WTC11 (cell line): Measurements from ENCODE around the gene SIKE1. TPM values are rescaled to one million over a fixed set of nuclear protein-coding genes. Genes with fewer than 3 reads are reported as not detected.

ENCODE experiments used
- ATAC-seq: fragments of 200-7000 bp; cut with Tn5 transposase; 2 replicates; pipeline ENCODE4 v1.10.0; 2021; ENCODE audit warnings: mild to moderate bottlenecking, moderate library complexity
- CTCF ChIA-PET: fragments of 300-600 bp; sonication (Branson Sonifier 250); formaldehyde crosslinking; loops from one replicate; lab custom pipeline; 2021; ENCODE audit warnings: antibody characterized with exemption; lab: Charles Lee
- POLR2A ChIA-PET: fragments of 350-600 bp; sonication (Branson Sonifier 250); formaldehyde crosslinking; loops from one replicate; lab custom pipeline; 2021; ENCODE audit warnings: antibody characterized with exemption; lab: Charles Lee
- DNase-seq: peaks from one replicate; pipeline ENCODE4 v3.0.0; 2021; ENCODE audit warnings: low spot score
- H3K27ac Mint-ChIP-seq: 2 replicates; pipeline ENCODE4 v1.8.0; 2021; ENCODE audit warnings: mixed read lengths
- H3K27me3 Mint-ChIP-seq: 2 replicates; pipeline ENCODE4 v1.8.0; 2021; ENCODE audit warnings: low read depth, mild to moderate bottlenecking, moderate library complexity, mixed read lengths
- H3K36me3 Mint-ChIP-seq: 2 replicates; pipeline ENCODE4 v1.8.0; 2021; ENCODE audit warnings: mixed read lengths
- H3K4me1 Mint-ChIP-seq: 2 replicates; pipeline ENCODE4 v1.8.0; 2022; ENCODE audit warnings: mixed read lengths
- H3K4me3 Mint-ChIP-seq: 2 replicates; pipeline ENCODE4 v1.8.0; 2021; ENCODE audit warnings: mild to moderate bottlenecking, moderate library complexity, mixed read lengths
- H3K9me3 Mint-ChIP-seq: 2 replicates; pipeline ENCODE4 v1.8.0; 2021; ENCODE audit warnings: mixed read lengths
- ATF6 ChIP-seq: sonication (generic); formaldehyde crosslinking; IDR thresholded peaks from 2 replicates; pipeline ENCODE4 v1.8.1; 2023; ENCODE audit warnings: mild to moderate bottlenecking, missing genetic modification reagents
- CREB1 ChIP-seq: sonication (generic); formaldehyde crosslinking; IDR thresholded peaks from 2 replicates; pipeline ENCODE4 v1.8.0; 2023; ENCODE audit warnings: mild to moderate bottlenecking, missing genetic modification reagents
- E2F5 ChIP-seq: sonication (generic); formaldehyde crosslinking; IDR thresholded peaks from 2 replicates; pipeline ENCODE4 v1.8.1; 2022; ENCODE audit warnings: mild to moderate bottlenecking, moderate library complexity, missing genetic modification reagents
- ESRRA ChIP-seq: sonication (generic); formaldehyde crosslinking; IDR thresholded peaks from 2 replicates; pipeline ENCODE4 v1.8.1; 2022; ENCODE audit warnings: mild to moderate bottlenecking, missing genetic modification reagents, borderline replicate concordance
- ETV6 ChIP-seq: sonication (generic); formaldehyde crosslinking; IDR thresholded peaks from 2 replicates; pipeline ENCODE4 v1.8.1; 2022; ENCODE audit warnings: mild to moderate bottlenecking, missing genetic modification reagents
- FOXJ3 ChIP-seq: sonication (generic); formaldehyde crosslinking; IDR thresholded peaks from 2 replicates; pipeline ENCODE4 v1.9.0; 2021; ENCODE audit warnings: missing genetic modification reagents, mild to moderate bottlenecking, borderline replicate concordance
- GABPB1 ChIP-seq: sonication (generic); formaldehyde crosslinking; IDR thresholded peaks from 2 replicates; pipeline ENCODE4 v1.8.1; 2023; ENCODE audit warnings: mild to moderate bottlenecking, missing genetic modification reagents
- HMGXB4 ChIP-seq: sonication (generic); formaldehyde crosslinking; IDR thresholded peaks from 2 replicates; pipeline ENCODE4 v1.8.1; 2023; ENCODE audit warnings: mild to moderate bottlenecking, moderate library complexity, missing genetic modification reagents
- IRF2 ChIP-seq: sonication (generic); formaldehyde crosslinking; IDR thresholded peaks from 2 replicates; pipeline ENCODE4 v1.8.0; 2022; ENCODE audit warnings: low read depth, missing genetic modification reagents, borderline replicate concordance
- JAZF1 ChIP-seq: fragments of 250-450 bp; sonication (Bioruptor Pico); IDR thresholded peaks from 2 replicates; pipeline ENCODE4 v1.9.0; 2021; ENCODE audit warnings: moderate library complexity, mild to moderate bottlenecking, inconsistent platforms
- KAT7 ChIP-seq: sonication (generic); formaldehyde crosslinking; IDR thresholded peaks from 2 replicates; pipeline ENCODE4 v1.8.1; 2023; ENCODE audit warnings: missing genetic modification reagents, mild to moderate bottlenecking, borderline replicate concordance
- MLX ChIP-seq: sonication (generic); formaldehyde crosslinking; IDR thresholded peaks from 2 replicates; pipeline ENCODE4 v1.8.1; 2023; ENCODE audit warnings: mild to moderate bottlenecking, missing genetic modification reagents, moderate library complexity
- NR2C2 ChIP-seq: sonication (generic); formaldehyde crosslinking; IDR thresholded peaks from 2 replicates; pipeline ENCODE4 v1.8.0; 2022; ENCODE audit warnings: mild to moderate bottlenecking, missing genetic modification reagents
- NR3C1 ChIP-seq: sonication (generic); formaldehyde crosslinking; conservative IDR thresholded peaks from 2 replicates; pipeline ENCODE4 v1.8.1; 2023; ENCODE audit warnings: low read depth, mild to moderate bottlenecking, missing genetic modification reagents
- SOX15 ChIP-seq: fragments of 250-450 bp; sonication (Bioruptor Pico); IDR thresholded peaks from 2 replicates; pipeline ENCODE4 v1.9.0; 2021; ENCODE audit warnings: mild to moderate bottlenecking
- ZNF121 ChIP-seq: sonication (generic); formaldehyde crosslinking; IDR thresholded peaks from 2 replicates; pipeline ENCODE4 v1.8.0; 2023; ENCODE audit warnings: missing genetic modification reagents
- ZNF281 ChIP-seq: sonication (generic); formaldehyde crosslinking; IDR thresholded peaks from 2 replicates; pipeline ENCODE4 v1.8.0; 2023; ENCODE audit warnings: mild to moderate bottlenecking, missing genetic modification reagents
- ZNF416 ChIP-seq: fragments of 250-450 bp; sonication (Bioruptor Pico); IDR thresholded peaks from 2 replicates; pipeline ENCODE4 v1.9.0; 2021; ENCODE audit warnings: mild to moderate bottlenecking, inconsistent platforms
- ZNF423 ChIP-seq: fragments of 250-450 bp; sonication (Bioruptor Pico); IDR thresholded peaks from 2 replicates; pipeline ENCODE4 v2.1.2; 2022; ENCODE audit warnings: mild to moderate bottlenecking, moderate library complexity
- total RNA-seq: library from RNA; stranded (reverse); gene quantifications from 3 replicates; pipeline ENCODE4 v1.2.3, GENCODE V29; 2021

The SIKE1 gene
- total RNA-seq, 1 experiment from 2014 or later, result 68.7 TPM

GRCh38 chr1:114755006-114755931, 25.2 kb downstream of the SIKE1 start:
- DNase-seq (no peak), ATAC-seq (no peak)
- H3K9me3 Mint-ChIP-seq, result peaks cover 9% of the 10 kb centered on the region
- H3K4me1 Mint-ChIP-seq, result peaks cover 61% of the 10 kb centered on the region
- CTCF ChIA-PET, result no interaction called here
- no peak for TF ChIP-seq HMGXB4 (CRISPR knock-in tag)
- TF ChIP-seq MLX (CRISPR knock-in tag), result no peak
- TF ChIP-seq JAZF1 (CRISPR knock-in tag), result no peak
- no peak for TF ChIP-seq FOXJ3
- TF ChIP-seq ESRRA (CRISPR knock-in tag), result no peak
- TF ChIP-seq E2F5 (CRISPR knock-in tag), result no peak
- no peak for TF ChIP-seq ETV6 (CRISPR knock-in tag)
- no peak for TF ChIP-seq IRF2 (CRISPR knock-in tag)
- TF ChIP-seq ZNF423 (CRISPR knock-in tag), result no peak
- no peak for TF ChIP-seq KAT7 (CRISPR knock-in tag)
- no peak for TF ChIP-seq NR3C1
- no peak for TF ChIP-seq SOX15
- no peak for TF ChIP-seq CREB1 (CRISPR knock-in tag)
- no peak for TF ChIP-seq ATF6 (CRISPR knock-in tag)
- TF ChIP-seq GABPB1 (CRISPR knock-in tag), result no peak
- no peak for TF ChIP-seq NR2C2 (CRISPR knock-in tag)
- TF ChIP-seq ZNF416 (CRISPR knock-in tag), result no peak
- TF ChIP-seq ZNF281 (CRISPR knock-in tag), result no peak
- no peak for TF ChIP-seq ZNF121 (CRISPR knock-in tag)
- H3K36me3 Mint-ChIP-seq, result peaks cover 17% of the 10 kb centered on the region
- no peaks in the 10 kb centered on the region for H3K27me3 Mint-ChIP-seq
- peak overlapping the region; percentile 99 for H3K4me3 Mint-ChIP-seq
- POLR2A ChIA-PET, result no interaction called here
- H3K27ac Mint-ChIP-seq, result peak overlapping the region; percentile 72
